ENCODE data around the gene AHNAK2. TPM values are rescaled to one million over a fixed set of nuclear protein-coding genes. Genes with fewer than 3 reads are reported as not detected.

AHNAK2 gene
- total and polyA plus RNA-seq, 2 of the 13 experiments (the other 11 are each of a cell fraction or from before 2014, with no cell fraction given) = 0.11 to 0.18 TPM

- TF ChIP-seq THAP9 (CRISPR knock-in tag; IDR thresholded peaks at IDR 0.05; ENCODE audit: borderline replicate concordance) = peak; percentile 70; the same call in 1 of the 2 replicates
- TF ChIP-seq ZNF451 (CRISPR knock-in tag; IDR thresholded peaks at IDR 0.05) = no peak
- TF ChIP-seq ZNF597 (CRISPR knock-in tag; IDR thresholded peaks at IDR 0.05) = no peak
- TF ChIP-seq PITX1 (CRISPR knock-in tag; IDR thresholded peaks at IDR 0.05) = no peak
- no peak for TF ChIP-seq ZNF124 (CRISPR knock-in tag; IDR thresholded peaks at IDR 0.05)
- no peak for TF ChIP-seq ZNF530 (CRISPR knock-in tag; IDR thresholded peaks at IDR 0.05; ENCODE audit: low read depth)
- TF ChIP-seq CHD2 (IDR thresholded peaks at IDR 0.05; ENCODE audit: low read depth, low read length) = peak; percentile 52; the same call in 1 of the 2 replicates
- TF ChIP-seq HMGXB4 (CRISPR knock-in tag; IDR thresholded peaks at IDR 0.05; ENCODE audit: borderline replicate concordance in 1 of 2, low read depth in 1 of 2) = peak; percentile 39 to 63; a peak in 3 of 4 replicates
- no peak for TF ChIP-seq MED8 (CRISPR knock-in tag; IDR thresholded peaks at IDR 0.05; ENCODE audit: insufficient replicate concordance)
- TF ChIP-seq ZNF687 (CRISPR knock-in tag; IDR thresholded peaks at IDR 0.05) = peak; percentile 55
- TF ChIP-seq ZNF782 (CRISPR knock-in tag; IDR thresholded peaks at IDR 0.05; ENCODE audit: borderline replicate concordance) = no peak
- TF ChIP-seq HDAC1 (CRISPR knock-in tag; IDR thresholded peaks at IDR 0.05) = peak; percentile 53; the same call in 1 of the 2 replicates
- TF ChIP-seq ZNF609 (CRISPR knock-in tag; IDR thresholded peaks at IDR 0.05; ENCODE audit: borderline replicate concordance) = no peak
Measured at GRCh38 chr14:105021656-105022275, 43.6 kb upstream of the AHNAK2 start (continued).
